Effector memory CD8-positive, alpha-beta T cell (primary cell): Measurements from ENCODE around the gene CDK3.

Experiments used
- ATAC-seq: fragments of 150-1000 bp; cut with Tn5 transposase; replicated peaks from 2 replicates; pipeline ENCODE4 v1.10.0; 2021; ENCODE audit warnings: mild to moderate bottlenecking, moderate library complexity
- DNase-seq, 3 experiments: peaks; one replicate each; pipeline ENCODE4 v3.0.0; 2021
- H3K27ac Mint-ChIP-seq, 2 donors: one replicate each; pipeline ENCODE4 v1.8.0; 2022; ENCODE audit warnings: mild to moderate bottlenecking in 2 of 2, mixed read lengths in 2 of 2, moderate library complexity in 2 of 2
- H3K27me3 Mint-ChIP-seq, 2 donors: one replicate each; pipeline ENCODE4 v1.8.0; 2022; ENCODE audit warnings: mixed read lengths in 2 of 2
- H3K36me3 Mint-ChIP-seq: one replicate; pipeline ENCODE4 v1.8.0; 2022; ENCODE audit warnings: mild to moderate bottlenecking, moderate library complexity, mixed read lengths; ENCODE audit not compliant: insufficient read depth
- H3K4me1 Mint-ChIP-seq, 2 donors: one replicate each; pipeline ENCODE4 v1.8.0; 2022; ENCODE audit warnings: low read depth in 2 of 2, mixed read lengths in 2 of 2
- H3K4me3 Mint-ChIP-seq, 2 donors: one replicate each; pipeline ENCODE4 v1.8.0; 2022; ENCODE audit warnings: mild to moderate bottlenecking in 2 of 2, mixed read lengths in 2 of 2, moderate library complexity in 2 of 2
- H3K9me3 Mint-ChIP-seq, 2 donors: one replicate each; pipeline ENCODE4 v1.8.0; 2022; ENCODE audit warnings: mixed read lengths in 2 of 2

The CDK3 gene

DNA sequence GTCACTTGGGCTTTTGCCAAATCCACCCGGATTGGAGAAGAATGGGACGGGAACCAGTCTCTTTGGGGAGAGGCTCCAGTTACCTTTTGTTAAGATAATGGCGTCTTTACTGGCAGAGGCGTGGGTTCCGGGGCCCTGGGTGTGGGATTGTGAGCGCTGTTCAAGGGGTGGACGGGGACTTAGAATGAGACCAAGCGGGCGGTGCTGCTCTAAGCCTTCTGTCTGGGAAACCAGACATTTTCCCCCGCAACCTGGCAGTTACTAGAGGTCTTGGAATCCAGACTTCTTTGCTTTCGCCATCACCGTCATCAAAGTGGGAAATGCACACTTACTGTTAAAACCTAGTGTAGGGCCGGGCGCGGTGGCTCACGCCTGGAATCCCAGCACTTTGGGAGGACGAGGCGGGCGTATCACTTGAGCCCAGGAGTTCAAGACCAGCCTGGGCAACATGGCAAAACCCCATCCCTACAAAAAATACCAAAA lies 20.9 kb upstream of the CDK3 start:
- no peak for DNase-seq
- Mint-ChIP-seq H3K36me3 (peaks cover 11% of the 10 kb centered on the region), H3K4me1 (peaks cover 11 to 23% of the 10 kb centered on the region in 2 donors), H3K4me3 (peak overlapping the region; percentile 100), H3K9me3 (no peaks in the 10 kb centered on the region), H3K27ac (peak overlapping the region; percentile 100), H3K27me3 (no peaks in the 10 kb centered on the region)
- peak; percentile 31 for ATAC-seq

- peak overlapping the region; percentile 100 for H3K27ac Mint-ChIP-seq
- DNase-seq (no peak), ATAC-seq (no peak)
- peak overlapping the region; percentile 100 for H3K4me3 Mint-ChIP-seq
- no peaks in the 10 kb centered on the region for H3K9me3 Mint-ChIP-seq
- H3K4me1 Mint-ChIP-seq, result peaks cover 11 to 23% of the 10 kb centered on the region in 2 donors
- peaks cover 6% of the 10 kb centered on the region for H3K36me3 Mint-ChIP-seq
- no peaks in the 10 kb centered on the region for H3K27me3 Mint-ChIP-seq
Observed at GRCh38 chr17:75980188-75981018, 20.3 kb upstream of the CDK3 start.

DNA sequence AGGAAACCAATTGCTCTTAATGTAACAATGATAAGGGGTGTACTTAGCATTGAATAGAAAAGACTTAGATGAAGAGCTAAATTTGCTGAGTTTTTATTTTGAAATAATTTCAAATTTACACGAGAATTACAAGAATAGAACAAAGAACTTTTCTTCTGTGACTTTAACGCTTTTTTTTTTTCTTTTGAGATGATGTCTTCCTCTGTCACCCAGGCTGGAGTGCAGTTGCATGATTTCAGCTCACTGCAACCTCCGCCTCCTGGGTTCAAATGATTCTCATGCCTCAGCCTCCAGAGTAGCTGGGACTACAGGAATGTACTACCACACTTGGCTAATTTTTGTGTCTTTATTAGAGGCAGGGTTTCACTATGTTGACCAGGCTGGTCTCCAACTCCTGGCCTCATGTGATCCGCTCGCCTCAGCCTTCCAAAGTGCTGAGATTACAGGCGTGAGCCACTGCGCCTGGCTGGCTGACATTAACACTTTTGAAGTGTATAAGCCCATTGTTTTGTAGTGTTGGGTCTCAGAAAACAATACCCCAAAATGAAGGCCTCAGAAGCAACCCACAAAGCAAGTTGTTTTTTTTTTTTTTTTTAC lies 19.5 kb upstream of the CDK3 start:
- Mint-ChIP-seq H3K4me1 (peaks cover 8 to 16% of the 10 kb centered on the region in 2 donors), H3K4me3 (peak overlapping the region; percentile 100), H3K9me3 (no peaks in the 10 kb centered on the region), H3K27ac (peak overlapping the region; percentile 100), H3K27me3 (no peaks in the 10 kb centered on the region), H3K36me3 (peaks cover 6% of the 10 kb centered on the region)
- ATAC-seq, result no peak
- DNase-seq, result no peak

- ATAC-seq (no peak), DNase-seq (no peak)
- Mint-ChIP-seq H3K27ac (peak overlapping the region in 1 of 2 donors; percentile 67), H3K4me1 (peaks cover 6 to 7% of the 10 kb centered on the region in 2 donors), H3K27me3 (no peaks in the 10 kb centered on the region), H3K4me3 (no peak overlapping the region), H3K36me3 (peaks cover 6% of the 10 kb centered on the region), H3K9me3 (no peaks in the 10 kb centered on the region)
Observed at GRCh38 chr17:75983501-75984181, 17.0 kb upstream of the CDK3 start.

- no peaks in the 10 kb centered on the region for H3K9me3 Mint-ChIP-seq
Observed at GRCh38 chr17:75985986-75986385, 14.7 kb upstream of the CDK3 start.

GRCh38 chr17:75987041-75987440 lies 13.6 kb upstream of the CDK3 start:
- no peaks in the 10 kb centered on the region for H3K4me1 Mint-ChIP-seq

More at GRCh38 chr17:75985986-75986385, 14.7 kb upstream of the CDK3 start:
- ATAC-seq (no peak), DNase-seq (no peak)
- Mint-ChIP-seq H3K27ac (no peak overlapping the region), H3K27me3 (no peaks in the 10 kb centered on the region), H3K4me3 (no peak overlapping the region), H3K36me3 (peaks cover 4% of the 10 kb centered on the region), H3K4me1 (no peaks in the 10 kb centered on the region)

GRCh38 chr17:75991396-75991795 lies 9.3 kb upstream of the CDK3 start:
- Mint-ChIP-seq H3K9me3 (no peaks in the 10 kb centered on the region), H3K36me3 (peaks cover 28% of the 10 kb centered on the region), H3K4me1 (peaks cover 0 to under 1% of the 10 kb centered on the region in 2 donors), H3K4me3 (no peak overlapping the region), H3K27ac (peak overlapping the region in 1 of 2 donors; percentile 66), H3K27me3 (no peaks in the 10 kb centered on the region)
- DNase-seq (no peak), ATAC-seq (no peak)

More at GRCh38 chr17:75987041-75987440, 13.6 kb upstream of the CDK3 start:
- Mint-ChIP-seq H3K36me3 (peaks cover 14% of the 10 kb centered on the region), H3K27ac (no peak overlapping the region), H3K4me3 (no peak overlapping the region), H3K27me3 (no peaks in the 10 kb centered on the region), H3K9me3 (no peaks in the 10 kb centered on the region)
- DNase-seq (no peak), ATAC-seq (no peak)

DNA sequence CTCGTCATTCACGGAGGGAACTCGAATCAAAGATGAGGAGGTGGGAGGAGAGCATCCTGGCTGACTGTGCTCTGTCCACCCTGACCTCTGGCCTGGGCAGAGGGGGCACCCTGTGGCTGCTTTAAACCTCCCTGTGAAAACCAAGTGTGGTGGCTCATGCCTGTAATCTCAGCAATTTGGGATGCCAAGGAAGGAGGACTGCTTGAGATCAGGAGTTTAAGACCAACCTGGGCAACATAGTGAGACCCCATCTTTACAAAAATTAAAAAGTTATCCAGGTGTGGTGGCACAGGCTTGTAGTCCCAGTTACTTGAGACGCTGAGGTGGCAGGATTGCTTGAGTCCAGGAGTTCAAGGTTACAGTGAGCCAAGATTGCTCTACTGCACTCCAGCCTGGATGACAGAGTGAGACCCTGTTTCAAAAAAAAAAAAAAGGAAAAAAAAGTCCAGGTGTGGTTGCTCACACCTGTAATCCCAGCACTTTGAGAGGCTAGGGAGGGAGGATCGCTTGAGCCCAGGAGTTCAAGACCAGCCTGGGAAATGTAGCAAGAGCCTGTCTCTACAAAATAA lies 5.8 kb upstream of the CDK3 start:
- Mint-ChIP-seq H3K9me3 (no peaks in the 10 kb centered on the region), H3K4me3 (no peak overlapping the region), H3K27me3 (no peaks in the 10 kb centered on the region), H3K27ac (no peak overlapping the region), H3K36me3 (peaks cover 24% of the 10 kb centered on the region), H3K4me1 (peaks cover 12% of the 10 kb centered on the region in 2 donors)
- ATAC-seq, result no peak
- no peak for DNase-seq

GRCh38 chr17:75995385-75995925 lies 5.2 kb upstream of the CDK3 start:
- Mint-ChIP-seq H3K27ac (no peak overlapping the region), H3K9me3 (no peaks in the 10 kb centered on the region), H3K36me3 (peaks cover 24% of the 10 kb centered on the region), H3K4me3 (no peak overlapping the region), H3K27me3 (no peaks in the 10 kb centered on the region), H3K4me1 (peaks cover 12% of the 10 kb centered on the region in 2 donors)
- DNase-seq (no peak), ATAC-seq (no peak)

DNA sequence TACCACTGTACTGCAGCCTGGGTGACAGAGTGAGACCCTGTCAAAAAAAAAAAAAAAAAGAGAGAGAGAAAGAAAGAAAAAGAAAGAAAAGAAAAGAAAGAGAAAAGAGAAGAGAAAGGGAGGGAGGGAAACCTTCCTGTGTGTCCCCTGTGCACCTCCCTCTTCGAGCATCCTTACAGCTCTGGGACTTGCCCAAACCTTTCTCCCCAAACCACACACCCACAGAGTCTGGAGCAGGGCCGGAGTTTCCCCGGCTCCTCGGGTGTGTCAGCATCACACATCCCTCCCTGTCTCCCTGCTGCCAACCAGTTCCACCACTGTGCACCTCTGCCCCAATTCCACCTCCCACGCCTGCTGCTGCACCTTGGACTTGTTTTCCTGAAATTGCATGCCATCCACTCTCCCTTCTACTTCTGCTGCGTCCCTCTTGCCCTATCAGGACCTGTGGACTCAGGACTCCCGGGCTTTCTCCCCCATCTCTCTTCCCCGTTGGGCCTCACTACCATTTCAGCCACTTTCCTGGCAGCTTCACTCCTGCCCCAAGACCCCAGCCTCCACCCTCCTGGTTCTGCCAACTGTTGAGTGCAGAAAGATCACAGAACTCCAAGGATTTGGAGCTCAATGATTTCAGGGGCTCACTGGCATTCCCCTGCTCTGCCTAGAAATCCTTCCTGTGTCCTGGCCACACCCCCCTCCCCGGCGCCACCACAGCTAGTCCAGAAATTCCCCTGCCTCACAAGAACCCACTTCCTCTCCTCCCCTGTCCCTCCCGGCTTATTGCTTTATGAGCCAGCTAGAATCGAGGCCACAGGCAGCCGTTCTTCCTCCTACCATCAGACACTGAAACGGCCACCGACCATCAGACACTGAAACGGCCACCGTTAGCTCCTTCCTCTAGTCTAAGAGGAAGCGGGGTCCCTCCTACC lies 3.7 kb upstream of the CDK3 start:
- DNase-seq, result no peak

DNA sequence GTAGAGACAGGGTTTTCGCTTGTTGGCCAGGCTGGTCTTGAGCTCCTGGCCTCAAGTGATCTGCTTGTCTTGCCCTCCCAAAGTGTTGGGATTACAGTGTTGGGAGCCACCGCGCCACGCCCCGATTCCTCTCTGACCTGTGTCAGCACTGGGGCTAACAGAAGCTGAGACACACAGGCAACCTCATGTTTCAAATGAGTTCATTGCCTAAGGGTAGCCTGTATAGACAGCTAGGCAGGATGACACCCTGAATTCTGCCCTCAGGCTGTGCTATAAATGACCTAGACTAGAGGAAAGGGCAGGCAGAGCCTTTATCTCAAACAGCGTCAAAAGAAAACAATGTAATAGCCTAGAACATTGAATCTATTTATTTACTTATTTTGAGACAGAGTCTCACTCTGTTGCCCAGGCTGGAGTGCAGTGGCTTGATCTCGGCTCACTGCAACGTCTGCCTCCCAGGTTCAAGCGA lies 2.3 kb upstream of the CDK3 start:
- H3K4me3 Mint-ChIP-seq, result no peak overlapping the region
- peaks cover 6% of the 10 kb centered on the region for H3K36me3 Mint-ChIP-seq
- H3K4me1 Mint-ChIP-seq, result peaks cover 12% of the 10 kb centered on the region in 2 donors
- DNase-seq, result no peak
- H3K27ac Mint-ChIP-seq, result no peak overlapping the region
- no peaks in the 10 kb centered on the region for H3K27me3 Mint-ChIP-seq
- H3K9me3 Mint-ChIP-seq, result no peaks in the 10 kb centered on the region
- ATAC-seq, result no peak

More for the DNA sequence above, 3.7 kb upstream of the CDK3 start:
- H3K4me1 Mint-ChIP-seq, result peaks cover 12% of the 10 kb centered on the region in 2 donors
- no peaks in the 10 kb centered on the region for H3K27me3 Mint-ChIP-seq
- peak overlapping the region; percentile 44 to 63 for H3K4me3 Mint-ChIP-seq
- peak overlapping the region; percentile 96 for H3K27ac Mint-ChIP-seq
- H3K36me3 Mint-ChIP-seq, result peaks cover 15% of the 10 kb centered on the region
- ATAC-seq, result peak; percentile 79
- H3K9me3 Mint-ChIP-seq, result no peaks in the 10 kb centered on the region
